Esophagus squamous epithelium (tissue), 5 donors: Measurements from ENCODE around the gene CABCOCO1. TPM values are rescaled to one million over a fixed set of nuclear protein-coding genes. Genes with fewer than 3 reads are reported as not detected.

Experiments used
- DNase-seq: peaks from one replicate; lab custom pipeline; 2025; lab: John Stamatoyannopoulos, UW
- H3K27ac ChIP-seq, 4 donors: fragments of 200-600 bp; sonication (generic); one replicate each; pipeline ENCODE4 v1.5.1; 2016 to 2019; ENCODE audit warnings: mild to moderate bottlenecking in 1 of 4
- H3K27me3 ChIP-seq, 4 donors: fragments of 200-600 bp; sonication (generic); 1 replicate in 3 of 4; 2 replicates in 1 of 4; pipeline versions ENCODE4 v1.5.1 to v1.6.0; 2017 to 2021; ENCODE audit warnings: antibody characterized with exemption in 1 of 4
- H3K36me3 ChIP-seq, 3 donors: fragments of 200-600 bp; sonication (generic); one replicate each; pipeline ENCODE4 v1.5.1; 2016 to 2019
- H3K4me1 ChIP-seq, 3 donors: fragments of 200-600 bp; sonication (generic); one replicate each; pipeline ENCODE4 v1.5.1; 2017 to 2019
- H3K4me3 ChIP-seq, 4 donors: fragments of 200-600 bp; sonication (generic); 1 replicate in 3 of 4; 2 replicates in 1 of 4; pipeline ENCODE4 v1.5.1; 2016 to 2019; ENCODE audit warnings: mild to moderate bottlenecking in 2 of 4, moderate library complexity in 1 of 4
- H3K9me3 ChIP-seq, 3 donors: fragments of 200-600 bp; sonication (generic); one replicate each; pipeline ENCODE4 v1.5.1; 2016 to 2019
- CTCF ChIP-seq, 6 experiments: fragments of 450-650 bp in 4 of 6; fragments of 200-600 bp in 2 of 6; sonication (generic) in 2 of 6; IDR thresholded peaks; one replicate each; pipeline ENCODE4 v1.5.1; 2016 to 2019; ENCODE audit warnings: antibody characterized with exemption in 6 of 6, mild to moderate bottlenecking in 4 of 6, moderate library complexity in 4 of 6
- POLR2A ChIP-seq, 4 donors: fragments of 450-650 bp; IDR thresholded peaks; one replicate each; pipeline ENCODE4 v1.6.1; 2017; ENCODE audit warnings: antibody characterized with exemption in 4 of 4, mild to moderate bottlenecking in 4 of 4, moderate library complexity in 3 of 4
- WGBS, 2 donors: methylation state at CpG; one replicate each; pipeline ENCODE4 v1.1.5; 2018; 5-methylcytosine and 5-hydroxymethylcytosine counted together
- intact Hi-C: fragments of 100-400 bp; cut with DNase I; formaldehyde crosslinking; loops from one replicate; pipeline ENCODE4 v1.15.0; 2022
- total RNA-seq, 4 donors: library from RNA; depleted of rRNA; stranded (reverse); fragments of >200 nt; gene quantifications; one replicate each; pipeline ENCODE4 v1.1.0, GENCODE V29; 2016
- donor health status: DM: yes; HTN: yes; CAD: no.

The CABCOCO1 gene
- total RNA-seq, 4 donors from 2014 or later: 0.38 TPM; not detected in 3

DNA sequence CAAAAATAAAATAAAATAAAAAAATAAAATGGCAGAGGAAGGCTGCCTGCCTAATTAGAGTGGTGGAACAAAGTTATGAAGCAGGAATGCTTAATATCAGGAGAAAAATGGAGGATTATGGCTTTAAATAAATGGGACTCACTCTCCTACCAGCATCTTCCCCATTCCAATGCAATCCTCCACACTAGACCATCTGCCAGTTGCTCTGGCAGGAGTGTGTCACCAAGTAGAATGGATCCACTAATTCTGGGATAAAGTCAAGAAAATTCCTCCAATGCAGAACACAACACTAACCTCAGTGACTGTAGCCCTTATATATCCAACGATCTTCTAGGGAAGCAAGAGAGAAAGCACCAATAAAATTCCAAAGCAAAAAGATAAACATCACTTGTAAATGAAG lies 126.3 kb downstream of the CABCOCO1 start:
- no peaks in the 10 kb centered on the region for H3K36me3 ChIP-seq
- 86% methylated on average over 1 of the region's 1 CpG for WGBS, 2 donors
- DNase-seq: no peak
- H3K27ac ChIP-seq: no peak overlapping the region
- no peak for TF ChIP-seq CTCF (IDR thresholded peaks at IDR 0.05)
- no peak for TF ChIP-seq POLR2A (IDR thresholded peaks at IDR 0.05)
- intact Hi-C loops: no loop called here
- H3K4me3 ChIP-seq: no peak overlapping the region
- no peaks in the 10 kb centered on the region for H3K27me3 ChIP-seq
- peaks cover 0 to 29% (median 13%) of the 10 kb centered on the region in 3 donors for H3K4me1 ChIP-seq
- H3K9me3 ChIP-seq: no peaks in the 10 kb centered on the region

DNA sequence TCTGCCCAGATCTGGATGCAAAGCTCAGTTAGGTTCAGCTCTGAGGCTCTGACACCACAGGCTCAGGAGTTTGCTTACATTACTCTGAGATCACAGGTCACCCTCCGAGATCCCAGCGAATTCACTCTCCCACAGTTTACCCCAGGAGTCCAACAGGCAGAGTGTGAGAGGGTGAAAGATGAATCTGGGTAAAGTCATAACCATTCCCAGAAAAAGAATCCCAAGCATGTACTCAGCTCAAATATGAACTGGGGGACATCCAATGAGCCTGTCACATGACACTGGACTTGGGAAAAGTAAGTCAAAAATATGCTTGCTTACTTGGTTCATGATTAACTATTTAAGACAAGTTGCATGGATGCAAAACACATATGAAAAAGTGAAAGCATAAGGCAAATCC lies 128.5 kb downstream of the CABCOCO1 start:
- Histone ChIP-seq H3K4me1 (peaks cover 0 to 35% (median 9%) of the 10 kb centered on the region in 3 donors), H3K27me3 (no peaks in the 10 kb centered on the region), H3K4me3 (no peak overlapping the region), H3K27ac (no peak overlapping the region), H3K9me3 (no peaks in the 10 kb centered on the region), H3K36me3 (no peaks in the 10 kb centered on the region)
- DNase-seq: no peak
- intact Hi-C loops: no loop called here
- TF ChIP-seq POLR2A (IDR thresholded peaks at IDR 0.05) (no peak), CTCF (IDR thresholded peaks at IDR 0.05) (no peak)
- no CpG with 5 or more reads among the region's 2 CpGs for WGBS, 2 donors

DNA sequence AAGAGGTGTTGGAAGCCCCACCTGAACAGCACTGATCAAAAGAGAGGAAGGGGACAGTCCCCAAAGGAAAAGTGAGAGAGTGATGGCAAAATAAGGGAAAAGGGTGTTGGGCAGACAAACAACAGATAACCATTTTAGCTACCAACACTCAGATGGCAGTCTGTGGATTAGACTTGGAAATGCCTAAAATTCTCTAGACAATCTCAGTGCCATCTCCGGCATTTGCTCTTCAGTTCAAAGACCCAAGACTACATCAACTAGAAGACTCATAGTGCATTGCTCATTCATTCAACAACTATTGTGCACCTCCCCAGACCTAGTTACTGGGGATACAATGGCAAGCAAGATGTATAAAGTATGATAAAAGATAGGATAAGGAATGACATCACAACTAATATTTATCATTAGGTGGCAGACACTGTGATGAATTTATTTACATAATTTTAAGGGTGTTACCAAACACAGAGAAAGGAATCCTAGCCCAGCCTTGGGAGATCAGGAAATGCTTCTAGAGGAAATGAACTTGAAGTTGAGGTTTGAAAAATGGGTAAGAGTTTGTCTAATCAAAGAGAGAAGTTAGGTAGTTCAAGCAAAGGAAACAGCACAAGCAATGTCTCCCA lies 129.5 kb downstream of the CABCOCO1 start:
- H3K4me3 ChIP-seq: no peak overlapping the region
- TF ChIP-seq CTCF (IDR thresholded peaks at IDR 0.05) (no peak), POLR2A (IDR thresholded peaks at IDR 0.05) (no peak)
- DNase-seq: no peak
- H3K9me3 ChIP-seq: no peaks in the 10 kb centered on the region
- H3K27me3 ChIP-seq: no peaks in the 10 kb centered on the region
- WGBS, 2 donors: 93 to 94% methylated on average over 1 of the region's 1 CpG
- H3K4me1 ChIP-seq: peaks cover 0 to 25% (median under 1%) of the 10 kb centered on the region in 3 donors
- H3K27ac ChIP-seq: peak overlapping the region in 1 of 4 donors; percentile 7
- intact Hi-C loops: no loop called here
- no peaks in the 10 kb centered on the region for H3K36me3 ChIP-seq

DNA sequence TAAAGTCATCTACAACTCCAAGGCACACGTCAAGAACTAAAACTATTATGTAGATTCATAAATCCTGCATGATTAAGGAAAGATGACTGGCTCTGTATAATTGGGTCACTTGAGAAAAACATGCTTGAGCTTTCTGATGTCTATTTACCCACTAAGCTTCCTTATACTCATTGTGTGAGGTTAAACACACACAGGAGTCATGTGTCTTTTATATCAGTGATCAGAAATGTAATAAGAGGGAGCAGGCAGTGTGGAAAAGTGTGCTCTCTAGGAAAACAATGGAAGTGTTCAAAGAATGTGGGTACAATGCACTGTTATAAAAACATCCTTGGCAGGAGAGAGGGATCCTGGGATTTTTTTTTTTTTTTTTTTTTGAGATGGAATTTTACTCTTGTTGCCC lies 130.2 kb downstream of the CABCOCO1 start:
- Histone ChIP-seq H3K9me3 (no peaks in the 10 kb centered on the region), H3K27ac (peak overlapping the region in 1 of 4 donors; percentile 7), H3K27me3 (no peaks in the 10 kb centered on the region), H3K36me3 (no peaks in the 10 kb centered on the region), H3K4me3 (no peak overlapping the region), H3K4me1 (peaks cover 0 to 25% (median 0%) of the 10 kb centered on the region in 3 donors)
- TF ChIP-seq CTCF (IDR thresholded peaks at IDR 0.05) (no peak), POLR2A (IDR thresholded peaks at IDR 0.05) (no peak)
- WGBS, 2 donors: 63 to 74% methylated on average over 1 of the region's 1 CpG
- intact Hi-C loops: no loop called here
- DNase-seq: no peak

DNA sequence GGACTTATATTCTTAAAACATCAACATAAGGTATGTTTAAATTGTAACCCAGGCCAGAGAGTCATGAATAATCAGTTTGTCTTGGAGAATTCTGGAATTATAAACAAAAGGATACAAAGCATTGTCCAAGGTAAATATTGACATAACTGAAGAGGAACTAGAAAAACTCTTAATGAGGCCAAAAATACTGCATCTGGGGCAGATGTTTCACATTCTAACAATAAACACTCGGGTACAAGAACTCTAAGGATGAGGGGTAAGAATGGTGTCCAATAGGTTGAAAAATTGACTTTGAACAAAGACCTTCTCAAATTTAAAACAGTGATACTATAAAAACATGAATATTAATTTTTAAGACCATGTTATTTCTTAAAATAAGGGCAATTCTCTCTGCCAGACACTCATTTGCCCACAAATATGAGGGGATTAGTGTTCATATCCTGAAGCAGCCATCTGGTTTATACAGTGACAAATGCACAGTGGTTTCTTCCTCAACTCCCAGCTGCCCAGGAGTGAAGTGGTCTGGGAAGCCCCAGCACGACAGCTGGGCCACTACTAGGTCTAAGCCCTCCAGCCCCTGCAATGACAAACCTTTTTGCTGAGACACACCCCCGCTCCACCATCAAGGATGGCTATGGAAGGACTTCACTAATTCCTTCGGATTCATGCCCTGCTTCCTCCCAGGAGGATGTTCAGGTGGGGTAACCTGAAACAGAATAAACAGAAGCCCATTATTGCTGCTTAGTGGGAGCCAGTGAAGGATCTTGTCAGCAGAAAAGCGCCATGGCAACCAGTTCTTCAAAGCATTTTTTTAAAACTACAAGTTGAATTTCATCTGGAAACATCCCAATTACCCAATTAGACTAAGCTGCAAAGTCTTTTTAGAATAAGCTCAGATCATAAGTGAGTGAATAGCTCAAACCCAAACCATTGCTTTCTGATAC lies 131.3 kb downstream of the CABCOCO1 start:
- 52 to 54% methylated on average over 4 to 5 of the region's 5 CpGs for WGBS, 2 donors
- Histone ChIP-seq H3K27me3 (no peaks in the 10 kb centered on the region), H3K4me3 (no peak overlapping the region), H3K4me1 (peaks cover 0 to 25% (median 0%) of the 10 kb centered on the region in 3 donors), H3K27ac (peak overlapping the region in 1 of 4 donors; percentile 37), H3K9me3 (no peaks in the 10 kb centered on the region), H3K36me3 (no peaks in the 10 kb centered on the region)
- DNase-seq: no peak
- TF ChIP-seq CTCF (IDR thresholded peaks at IDR 0.05) (no peak), POLR2A (IDR thresholded peaks at IDR 0.05) (no peak)
- intact Hi-C loops: no loop called here
